Measurements from ENCODE around the gene GRM6.

GRM6 gene

DNA sequence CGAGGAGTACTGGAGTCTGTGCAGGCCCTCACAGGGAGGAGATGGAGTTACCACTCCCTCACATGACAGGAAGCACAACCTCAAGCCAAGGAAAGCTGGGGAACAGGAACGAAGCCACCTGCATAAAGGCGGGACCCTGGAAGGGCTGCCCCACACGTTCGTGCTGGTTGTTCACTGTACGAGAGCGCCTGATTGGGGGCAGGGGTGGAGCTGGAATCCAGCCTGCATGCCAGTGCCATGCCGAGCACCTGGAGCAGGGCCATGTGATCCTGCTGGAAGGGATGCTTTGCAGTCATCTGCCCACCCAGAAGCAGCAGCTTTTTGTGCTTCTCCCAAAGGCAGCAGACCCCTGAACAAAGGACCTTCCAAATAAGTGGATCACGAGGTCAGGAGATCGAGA, 11.4 kb downstream of the GRM6 start:
- DNase-seq = no peak

DNA sequence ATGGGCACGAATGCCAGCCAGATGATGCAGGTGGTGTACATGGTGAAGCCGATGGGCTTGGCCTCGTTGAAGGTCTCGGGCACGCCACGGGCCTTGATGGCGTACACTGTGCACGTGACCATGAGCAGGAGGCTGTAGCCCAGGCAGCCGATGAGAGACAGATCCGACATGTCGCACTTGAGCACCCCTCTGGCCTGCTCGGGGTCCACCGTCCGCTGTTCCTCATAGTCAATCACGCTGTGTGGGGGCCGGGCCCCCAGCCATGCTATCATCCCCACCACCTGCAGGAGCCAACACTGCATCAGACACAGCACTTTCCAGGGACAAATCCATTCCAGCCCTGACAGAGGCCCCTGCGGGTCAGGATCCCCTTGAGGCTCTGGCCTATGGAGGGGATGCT, 12.2 kb downstream of the GRM6 start:
- no peak for DNase-seq

DNA sequence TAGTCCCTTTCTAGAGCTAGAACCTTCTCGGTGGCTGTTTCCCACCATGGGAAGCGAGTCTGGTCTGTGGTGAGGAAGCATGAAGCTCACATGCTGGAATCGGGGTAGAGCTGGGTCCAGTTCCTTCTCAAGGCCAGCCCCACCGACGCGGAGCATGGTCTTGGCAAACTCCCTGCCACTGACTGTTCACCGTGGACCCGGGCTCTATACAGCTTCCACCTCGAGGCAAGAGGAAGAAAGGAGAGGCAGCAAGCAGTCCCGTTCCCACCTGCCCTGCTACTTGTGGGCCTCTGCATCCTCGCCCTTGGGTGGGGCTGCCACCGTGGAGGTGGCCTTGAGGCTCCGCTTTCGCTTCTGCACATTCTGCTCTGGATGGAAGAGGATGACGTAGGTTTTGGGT, 13.7 kb downstream of the GRM6 start:
- DNase-seq = no peak

DNA sequence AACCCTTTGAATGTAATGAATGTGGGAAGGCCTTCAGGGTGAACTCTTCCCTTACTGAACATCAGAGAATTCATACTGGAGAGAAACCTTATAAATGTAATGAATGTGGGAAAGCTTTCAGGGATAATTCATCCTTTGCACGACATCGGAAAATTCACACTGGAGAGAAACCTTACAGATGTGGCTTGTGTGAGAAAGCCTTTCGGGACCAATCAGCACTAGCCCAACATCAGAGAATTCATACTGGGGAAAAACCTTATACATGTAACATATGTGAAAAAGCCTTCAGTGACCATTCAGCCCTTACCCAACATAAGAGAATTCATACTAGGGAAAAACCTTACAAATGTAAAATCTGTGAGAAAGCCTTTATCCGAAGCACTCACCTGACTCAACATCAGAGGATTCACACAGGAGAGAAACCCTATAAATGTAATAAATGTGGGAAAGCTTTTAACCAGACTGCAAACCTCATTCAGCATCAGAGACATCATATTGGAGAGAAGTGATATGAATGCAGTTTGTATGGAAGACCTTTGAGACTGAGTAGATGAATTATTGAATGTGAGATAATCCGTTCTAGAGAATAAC, 29.6 kb downstream of the GRM6 start:
- DNase-seq = no peak

DNA sequence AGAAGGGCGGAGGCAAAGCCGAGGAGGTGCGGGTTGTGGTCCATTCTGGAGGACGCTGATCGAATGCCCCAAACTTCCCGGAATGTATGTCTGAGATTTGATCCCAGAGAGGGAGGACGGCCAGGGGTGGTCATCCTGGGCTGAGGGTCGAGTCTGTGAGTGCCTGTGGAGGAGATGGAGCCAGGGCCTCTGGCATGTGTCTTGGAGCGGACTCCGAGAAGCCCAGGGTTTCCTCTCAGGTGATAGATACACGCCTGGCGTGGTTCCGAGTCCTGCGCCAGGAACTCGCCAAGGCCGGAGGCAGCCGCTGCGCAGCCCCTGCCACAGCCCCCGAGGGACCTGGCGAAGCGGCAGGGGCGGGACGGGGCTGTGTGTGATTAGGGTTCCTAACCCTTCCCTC, 53.8 kb downstream of the GRM6 start:
- no peak for DNase-seq

DNA sequence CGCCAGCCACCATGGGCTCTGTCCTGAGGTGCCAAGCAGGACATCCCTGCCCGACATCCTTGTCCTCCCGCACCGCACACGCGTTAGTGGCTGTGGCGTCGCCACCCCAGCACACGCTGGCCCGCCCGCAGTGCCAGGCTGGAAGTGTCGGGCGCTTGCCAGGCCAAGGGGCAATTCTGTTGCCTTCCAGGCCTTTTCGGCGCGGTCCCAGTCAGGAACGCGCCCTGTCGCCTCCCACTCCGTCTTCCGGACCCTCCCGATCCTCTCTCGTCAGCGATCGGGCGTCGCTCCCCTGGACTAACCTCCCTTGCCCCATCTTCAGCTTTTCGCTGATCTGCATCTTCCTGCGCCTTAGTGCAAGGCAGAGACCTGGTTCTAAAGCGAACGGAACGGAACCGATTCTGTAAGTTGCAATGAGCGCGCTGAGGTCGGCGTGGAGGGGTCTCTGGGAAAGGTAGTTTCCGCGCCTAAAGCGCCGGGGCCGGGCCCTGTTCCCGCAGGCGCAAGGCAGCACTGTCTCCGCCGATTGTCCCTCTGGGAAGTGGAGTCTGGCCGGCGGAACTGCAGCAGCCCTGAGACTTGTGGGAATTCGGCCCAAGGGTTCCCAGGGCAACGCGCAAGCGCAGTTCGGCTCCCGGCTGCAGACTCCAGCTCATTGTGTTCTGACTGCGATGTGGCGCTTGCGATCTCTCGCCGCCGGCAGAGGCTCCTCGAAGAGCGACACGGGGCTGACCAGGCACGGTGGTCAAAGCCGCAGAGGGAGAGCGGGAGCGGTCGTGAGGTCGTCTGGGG, 54.4 kb downstream of the GRM6 start, which contains the start of gene ZNF454:
ZNF454 (plus strand) TSS at position 630 of the 792 bp plus-strand sequence. CDS start 1,594 bp downstream, outside the sequence.
- DNase-seq = no peak

DNA sequence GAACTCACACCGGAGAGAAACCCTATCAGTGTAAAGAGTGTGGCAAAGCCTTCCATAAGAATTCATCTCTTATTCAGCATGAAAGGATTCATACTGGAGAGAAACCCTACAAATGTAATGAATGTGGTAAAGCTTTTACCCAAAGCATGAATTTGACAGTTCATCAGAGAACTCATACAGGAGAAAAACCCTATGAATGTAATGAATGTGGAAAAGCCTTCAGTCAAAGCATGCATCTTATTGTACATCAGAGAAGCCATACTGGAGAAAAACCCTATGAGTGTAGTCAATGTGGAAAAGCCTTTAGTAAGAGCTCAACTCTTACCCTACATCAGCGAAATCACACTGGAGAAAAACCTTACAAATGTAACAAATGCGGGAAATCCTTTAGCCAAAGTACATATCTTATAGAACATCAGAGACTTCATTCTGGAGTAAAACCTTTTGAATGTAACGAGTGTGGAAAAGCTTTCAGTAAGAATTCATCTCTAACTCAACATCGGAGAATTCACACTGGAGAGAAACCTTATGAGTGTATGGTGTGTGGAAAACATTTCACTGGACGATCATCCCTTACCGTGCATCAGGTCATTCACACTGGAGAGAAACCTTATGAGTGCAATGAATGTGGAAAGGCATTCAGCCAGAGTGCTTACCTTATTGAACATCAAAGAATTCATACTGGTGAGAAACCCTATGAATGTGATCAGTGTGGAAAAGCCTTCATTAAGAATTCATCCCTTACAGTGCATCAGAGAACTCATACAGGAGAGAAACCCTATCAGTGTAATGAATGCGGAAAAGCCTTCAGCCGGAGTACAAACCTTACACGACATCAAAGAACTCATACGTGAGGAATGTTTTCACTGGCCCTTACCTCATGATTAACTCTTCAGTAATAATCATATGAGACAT, 63.0 kb downstream of the GRM6 start:
- no peak for DNase-seq

Data from CD4-positive, alpha-beta T cell treated with Interleukin-15 for 1 hour (primary cell).